GM23248 (cell line): Measurements from ENCODE around the gene SMARCAL1.

Experiments
- EZH2 ChIP-seq: fragments of 200-600 bp; sonication (generic); IDR thresholded peaks from 2 replicates; pipeline ENCODE4 v1.6.1; 2018; ENCODE audit warnings: antibody characterized with exemption, mild to moderate bottlenecking; ENCODE audit not compliant: insufficient read depth, poor library complexity, severe bottlenecking
- EZH2phosphoT487 ChIP-seq: fragments of 200-600 bp; sonication (generic); IDR thresholded peaks from 2 replicates; pipeline ENCODE4 v1.6.1; 2018; ENCODE audit warnings: antibody characterized with exemption, moderate library complexity, mild to moderate bottlenecking, low read depth; ENCODE audit not compliant: insufficient read depth

DNA sequence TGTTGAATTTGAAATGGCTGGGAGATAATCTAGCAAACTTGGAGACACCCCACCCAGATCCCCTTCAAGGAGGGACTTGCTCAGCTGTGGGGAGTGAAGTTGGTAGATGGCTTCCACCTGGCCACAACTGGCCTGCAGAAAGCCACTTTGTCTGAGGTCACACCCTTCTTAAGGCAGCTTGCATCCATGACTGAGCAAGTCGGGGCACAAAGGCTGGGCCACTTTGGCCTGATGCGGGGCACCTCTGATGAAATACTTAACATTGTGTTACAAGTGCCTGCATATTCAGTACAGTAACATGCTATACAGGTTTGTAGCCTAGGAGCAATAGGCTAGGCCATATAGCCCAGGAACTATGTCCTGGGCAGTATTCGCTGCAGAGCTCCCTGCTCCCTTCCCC lies 73.0 kb downstream of the SMARCAL1 start:
- TF ChIP-seq EZH2phosphoT487 (no peak), EZH2 (no peak)
